ENCODE measurements around the gene C19orf25. TPM values are rescaled to one million over a fixed set of nuclear protein-coding genes. Genes with fewer than 3 reads are reported as not detected.

Gene C19orf25
- total RNA-seq, 2 donors from 2014 or later = 40.0 to 51.1 TPM

- H3K27me3 Mint-ChIP-seq (ENCODE audit: insufficient read depth) = peaks cover 75% of the 10 kb centered on the region
- H3K27me3 ChIP-seq (ENCODE audit: control insufficient read depth, insufficient read depth, low read length, poor library complexity, severe bottlenecking) = peaks cover 57% of the 10 kb centered on the region
- peaks cover 3% of the 10 kb centered on the region for H3K4me1 Mint-ChIP-seq
Measured at GRCh38 chr19:1522838-1523237, 43.8 kb upstream of the C19orf25 start.

GRCh38 chr19:1522061-1522460 is 43.0 kb upstream of the C19orf25 start:
- no peaks in the 10 kb centered on the region for H3K36me3 Mint-ChIP-seq (ENCODE audit: low read depth)
- no peak for DNase-seq
- H3K4me3 Mint-ChIP-seq = no peak overlapping the region
- Histone ChIP-seq H3K27me3 (ENCODE audit: control insufficient read depth, insufficient read depth, low read length, poor library complexity, severe bottlenecking) (peaks cover 57% of the 10 kb centered on the region), H3K4me3 (ENCODE audit: low read length) (no peak overlapping the region), H3K4me1 (ENCODE audit: control insufficient read depth, insufficient read depth, low read length) (no peaks in the 10 kb centered on the region), H3K27ac (ENCODE audit: low read depth, low read length) (no peak overlapping the region), H3K36me3 (ENCODE audit: control insufficient read depth, insufficient read depth, low read length) (no peaks in the 10 kb centered on the region), H3K9ac (ENCODE audit: extremely low read depth, low read length, poor library complexity, severe bottlenecking) (no peak overlapping the region), H3K9me3 (ENCODE audit: control insufficient read depth, low read length) (no peaks in the 10 kb centered on the region)
- H3K27me3 Mint-ChIP-seq (ENCODE audit: insufficient read depth) = peaks cover 72% of the 10 kb centered on the region
- H3K9me3 Mint-ChIP-seq = no peaks in the 10 kb centered on the region
- no peak for TF ChIP-seq CTCF (conservative IDR thresholded peaks at IDR 0.05)
- peaks cover 3% of the 10 kb centered on the region for H3K4me1 Mint-ChIP-seq
- WGBS, 2 experiments (ENCODE audit: insufficient coverage in 1 of 2, insufficient read length in 1 of 2) = 84 to 85% methylated on average over 8 to 9 of the region's 10 CpGs
- H3K27ac Mint-ChIP-seq = no peak overlapping the region

More at GRCh38 chr19:1522838-1523237, 43.8 kb upstream of the C19orf25 start:
- no peaks in the 10 kb centered on the region for H3K36me3 Mint-ChIP-seq (ENCODE audit: low read depth)
- no peak for TF ChIP-seq CTCF (conservative IDR thresholded peaks at IDR 0.05)
- Histone ChIP-seq H3K4me1 (ENCODE audit: control insufficient read depth, insufficient read depth, low read length) (no peaks in the 10 kb centered on the region), H3K9ac (ENCODE audit: extremely low read depth, low read length, poor library complexity, severe bottlenecking) (no peak overlapping the region), H3K27ac (ENCODE audit: low read depth, low read length) (no peak overlapping the region), H3K4me3 (ENCODE audit: low read length) (no peak overlapping the region), H3K36me3 (ENCODE audit: control insufficient read depth, insufficient read depth, low read length) (no peaks in the 10 kb centered on the region), H3K9me3 (ENCODE audit: control insufficient read depth, low read length) (no peaks in the 10 kb centered on the region)
- DNase-seq = no peak
- H3K27ac Mint-ChIP-seq = no peak overlapping the region
- H3K9me3 Mint-ChIP-seq = no peaks in the 10 kb centered on the region
- WGBS, 2 experiments (ENCODE audit: insufficient coverage in 1 of 2, insufficient read length in 1 of 2) = 81 to 91% methylated on average over 10 to 18 of the region's 18 CpGs
- H3K4me3 Mint-ChIP-seq = no peak overlapping the region

GRCh38 chr19:1521636-1522035 is 42.6 kb upstream of the C19orf25 start:
- H3K27me3 Mint-ChIP-seq (ENCODE audit: insufficient read depth) = peaks cover 74% of the 10 kb centered on the region
- no peak overlapping the region for H3K4me3 Mint-ChIP-seq
- Histone ChIP-seq H3K27me3 (ENCODE audit: control insufficient read depth, insufficient read depth, low read length, poor library complexity, severe bottlenecking) (peaks cover 55% of the 10 kb centered on the region), H3K4me3 (ENCODE audit: low read length) (no peak overlapping the region), H3K4me1 (ENCODE audit: control insufficient read depth, insufficient read depth, low read length) (no peaks in the 10 kb centered on the region), H3K36me3 (ENCODE audit: control insufficient read depth, insufficient read depth, low read length) (no peaks in the 10 kb centered on the region), H3K9me3 (ENCODE audit: control insufficient read depth, low read length) (no peaks in the 10 kb centered on the region), H3K27ac (ENCODE audit: low read depth, low read length) (no peak overlapping the region), H3K9ac (ENCODE audit: extremely low read depth, low read length, poor library complexity, severe bottlenecking) (no peak overlapping the region)
- no peaks in the 10 kb centered on the region for H3K36me3 Mint-ChIP-seq (ENCODE audit: low read depth)
- peaks cover 1% of the 10 kb centered on the region for H3K9me3 Mint-ChIP-seq
- peaks cover 3% of the 10 kb centered on the region for H3K4me1 Mint-ChIP-seq
- no peak overlapping the region for H3K27ac Mint-ChIP-seq
- no peak for DNase-seq
- 80 to 86% methylated on average over 8 to 14 of the region's 14 CpGs for WGBS, 2 experiments (ENCODE audit: insufficient coverage in 1 of 2, insufficient read length in 1 of 2)
- no peak for TF ChIP-seq CTCF (conservative IDR thresholded peaks at IDR 0.05)

Data from endodermal cell (in vitro differentiated cells).